ENCODE measurements around the gene REL. TPM values are rescaled to one million over a fixed set of nuclear protein-coding genes. Genes with fewer than 3 reads are reported as not detected.

The REL gene
- total RNA-seq, 1 donor from 2014 or later: 29.1 TPM

DNA sequence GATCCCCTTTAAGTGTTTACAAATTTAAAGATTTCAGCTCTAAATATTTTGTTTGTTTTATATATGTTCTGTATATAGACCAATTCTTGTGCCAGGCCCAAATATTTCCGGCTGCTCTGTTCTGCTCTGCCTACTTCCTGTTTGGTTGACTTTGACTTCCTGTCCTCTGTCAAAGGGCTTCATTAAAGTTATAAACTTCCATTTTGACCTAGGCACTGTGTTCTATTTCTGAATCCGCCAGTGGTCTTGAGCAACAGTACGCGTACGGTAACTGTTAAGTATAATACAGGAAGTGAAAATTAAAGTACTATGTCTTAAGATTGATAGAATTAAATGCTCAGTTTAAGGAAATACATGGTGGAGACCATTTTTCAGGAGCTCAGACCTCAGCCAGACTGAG lies 13.5 kb upstream of the REL start:
- Histone ChIP-seq H3K4me1 (peaks cover 16% of the 10 kb centered on the region), H3K36me3 (no peaks in the 10 kb centered on the region), H3K27me3 (no peaks in the 10 kb centered on the region), H3K9me3 (no peaks in the 10 kb centered on the region), H3K27ac (peak overlapping the region; percentile 61), H3K4me3 (no peak overlapping the region)
- DNase-seq (no peak), ATAC-seq (peak; percentile 93)
- TF ChIP-seq, protein P1, sequence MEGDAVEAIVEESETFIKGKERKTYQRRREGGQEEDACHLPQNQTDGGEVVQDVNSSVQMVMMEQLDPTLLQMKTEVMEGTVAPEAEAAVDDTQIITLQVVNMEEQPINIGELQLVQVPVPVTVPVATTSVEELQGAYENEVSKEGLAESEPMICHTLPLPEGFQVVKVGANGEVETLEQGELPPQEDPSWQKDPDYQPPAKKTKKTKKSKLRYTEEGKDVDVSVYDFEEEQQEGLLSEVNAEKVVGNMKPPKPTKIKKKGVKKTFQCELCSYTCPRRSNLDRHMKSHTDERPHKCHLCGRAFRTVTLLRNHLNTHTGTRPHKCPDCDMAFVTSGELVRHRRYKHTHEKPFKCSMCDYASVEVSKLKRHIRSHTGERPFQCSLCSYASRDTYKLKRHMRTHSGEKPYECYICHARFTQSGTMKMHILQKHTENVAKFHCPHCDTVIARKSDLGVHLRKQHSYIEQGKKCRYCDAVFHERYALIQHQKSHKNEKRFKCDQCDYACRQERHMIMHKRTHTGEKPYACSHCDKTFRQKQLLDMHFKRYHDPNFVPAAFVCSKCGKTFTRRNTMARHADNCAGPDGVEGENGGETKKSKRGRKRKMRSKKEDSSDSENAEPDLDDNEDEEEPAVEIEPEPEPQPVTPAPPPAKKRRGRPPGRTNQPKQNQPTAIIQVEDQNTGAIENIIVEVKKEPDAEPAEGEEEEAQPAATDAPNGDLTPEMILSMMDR (IDR thresholded peaks at IDR 0.05): no peak
- intact Hi-C loops (cut with DNase I): no loop called here

DNA sequence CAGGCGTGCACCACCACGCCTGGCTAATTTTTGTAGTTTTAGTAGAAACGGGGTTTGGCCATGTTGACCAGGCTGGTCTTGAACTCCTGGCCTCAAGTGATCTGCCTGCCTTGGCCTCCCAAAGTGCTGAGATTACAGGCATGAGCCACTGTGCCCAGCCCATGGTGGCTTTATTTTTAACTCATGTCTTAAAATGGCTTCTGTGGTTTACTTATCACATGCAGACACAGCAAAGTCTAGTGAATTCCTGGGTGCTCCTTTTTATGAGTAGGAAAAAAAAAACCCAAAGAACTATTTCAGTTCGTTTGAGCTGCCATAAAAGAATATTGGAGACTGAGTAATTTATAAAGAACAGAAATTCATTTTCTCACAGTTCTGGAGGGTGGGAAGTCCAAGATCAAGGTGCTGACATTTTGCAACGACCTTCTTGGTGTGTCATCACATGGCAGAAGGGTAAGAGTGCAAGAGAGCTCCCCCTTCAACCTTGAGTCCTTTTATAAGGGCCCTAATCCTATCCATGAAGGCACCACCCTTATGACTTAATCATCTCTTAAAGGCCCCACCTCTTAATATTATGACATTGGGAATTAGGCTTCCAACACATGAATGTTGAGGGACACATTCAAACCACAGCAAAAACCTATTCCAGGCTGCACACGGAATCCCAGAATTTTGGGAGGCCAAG lies 12.6 kb upstream of the REL start:
- Histone ChIP-seq H3K36me3 (no peaks in the 10 kb centered on the region), H3K27ac (peak overlapping the region; percentile 61), H3K4me1 (peaks cover 16% of the 10 kb centered on the region), H3K9me3 (no peaks in the 10 kb centered on the region), H3K4me3 (no peak overlapping the region), H3K27me3 (no peaks in the 10 kb centered on the region)
- intact Hi-C loops (cut with DNase I): no loop called here
- DNase-seq (no peak), ATAC-seq (no peak)
- TF ChIP-seq, protein P1 (IDR thresholded peaks at IDR 0.05): no peak

DNA sequence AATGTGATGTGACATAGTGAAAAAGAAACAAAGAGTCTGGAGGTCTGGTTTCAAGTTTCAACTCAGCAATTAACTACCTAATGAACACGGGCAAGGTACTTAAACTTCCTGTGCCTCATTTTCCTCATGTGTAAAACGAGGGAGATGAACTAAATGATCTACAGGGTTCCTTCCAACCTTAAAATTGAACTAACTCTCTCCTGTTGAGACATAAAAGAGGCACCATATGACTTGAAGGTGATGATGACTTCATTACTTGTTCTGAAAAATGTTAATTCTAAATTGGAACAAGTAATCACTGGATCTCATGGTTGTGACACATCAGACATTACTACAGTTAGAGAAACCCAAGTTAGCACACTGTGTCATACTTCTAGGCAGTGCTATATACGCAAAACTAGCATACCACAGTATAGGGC lies 8.9 kb upstream of the REL start:
- H3K4me3 ChIP-seq: no peak overlapping the region
- H3K9me3 ChIP-seq: no peaks in the 10 kb centered on the region
- no peak for ATAC-seq
- DNase-seq: no peak
- H3K36me3 ChIP-seq: no peaks in the 10 kb centered on the region
- intact Hi-C loops (cut with DNase I): no loop called here
- H3K27ac ChIP-seq: no peak overlapping the region
- peaks cover 8% of the 10 kb centered on the region for H3K4me1 ChIP-seq
- TF ChIP-seq, protein P1 (IDR thresholded peaks at IDR 0.05): no peak
- no peaks in the 10 kb centered on the region for H3K27me3 ChIP-seq

DNA sequence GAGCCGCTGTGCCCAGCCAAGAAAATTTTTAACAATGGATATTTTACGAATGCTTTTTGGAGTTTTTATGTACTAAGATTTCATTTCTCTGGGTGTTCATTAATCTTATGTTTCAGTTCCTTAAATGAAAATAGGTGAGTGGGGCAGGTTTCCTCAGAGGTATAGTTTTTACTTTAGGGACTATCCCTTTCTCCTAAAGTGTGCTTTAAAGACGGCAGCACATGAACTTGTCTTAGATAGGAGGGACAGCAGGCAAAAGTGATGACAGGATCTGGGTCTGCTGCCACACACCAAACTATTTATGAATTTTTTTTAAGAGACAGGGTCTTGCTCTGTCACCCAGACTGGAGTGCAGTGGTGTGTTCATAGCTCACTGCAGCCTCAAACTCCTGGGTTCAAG lies 8.0 kb upstream of the REL start:
- TF ChIP-seq, protein P1 (IDR thresholded peaks at IDR 0.05): no peak
- Histone ChIP-seq H3K4me1 (peaks cover 2% of the 10 kb centered on the region), H3K27me3 (no peaks in the 10 kb centered on the region), H3K4me3 (no peak overlapping the region), H3K27ac (no peak overlapping the region), H3K9me3 (no peaks in the 10 kb centered on the region), H3K36me3 (no peaks in the 10 kb centered on the region)
- no peak for ATAC-seq
- DNase-seq: no peak
- intact Hi-C loops (cut with DNase I): no loop called here

DNA sequence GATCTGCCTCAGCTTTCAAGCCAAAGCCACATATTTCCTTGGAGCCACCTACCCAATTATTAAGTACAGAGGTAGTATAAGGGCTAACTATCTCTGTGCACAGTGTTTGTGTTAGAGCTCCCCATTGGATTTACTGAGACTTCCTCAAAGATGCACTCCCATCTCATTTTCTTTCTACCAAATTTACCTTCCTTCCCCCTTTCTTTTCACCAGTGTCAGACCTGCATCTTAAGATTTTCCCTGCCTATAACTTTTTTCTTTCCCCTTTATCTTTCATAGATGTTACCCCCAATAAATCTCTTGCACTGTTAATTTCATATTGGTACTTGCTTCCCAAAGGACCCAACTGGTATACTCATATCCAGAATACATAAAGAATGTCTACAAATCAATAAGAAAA lies 5.9 kb upstream of the REL start:
- no peak overlapping the region for H3K4me3 ChIP-seq
- no peaks in the 10 kb centered on the region for H3K9me3 ChIP-seq
- TF ChIP-seq, protein P1 (IDR thresholded peaks at IDR 0.05): no peak
- no peaks in the 10 kb centered on the region for H3K4me1 ChIP-seq
- no peak overlapping the region for H3K27ac ChIP-seq
- ATAC-seq (no peak), DNase-seq (no peak)
- H3K36me3 ChIP-seq: no peaks in the 10 kb centered on the region
- H3K27me3 ChIP-seq: no peaks in the 10 kb centered on the region
- intact Hi-C loops (cut with DNase I): no loop called here
